Measurements from ENCODE around the gene SPEN.
"Not testable (repeated sequence)": the region's sequence is repeated elsewhere in the genome, so short reads cannot be mapped to it uniquely, and the experiment has no call there.

SPEN gene

DNA sequence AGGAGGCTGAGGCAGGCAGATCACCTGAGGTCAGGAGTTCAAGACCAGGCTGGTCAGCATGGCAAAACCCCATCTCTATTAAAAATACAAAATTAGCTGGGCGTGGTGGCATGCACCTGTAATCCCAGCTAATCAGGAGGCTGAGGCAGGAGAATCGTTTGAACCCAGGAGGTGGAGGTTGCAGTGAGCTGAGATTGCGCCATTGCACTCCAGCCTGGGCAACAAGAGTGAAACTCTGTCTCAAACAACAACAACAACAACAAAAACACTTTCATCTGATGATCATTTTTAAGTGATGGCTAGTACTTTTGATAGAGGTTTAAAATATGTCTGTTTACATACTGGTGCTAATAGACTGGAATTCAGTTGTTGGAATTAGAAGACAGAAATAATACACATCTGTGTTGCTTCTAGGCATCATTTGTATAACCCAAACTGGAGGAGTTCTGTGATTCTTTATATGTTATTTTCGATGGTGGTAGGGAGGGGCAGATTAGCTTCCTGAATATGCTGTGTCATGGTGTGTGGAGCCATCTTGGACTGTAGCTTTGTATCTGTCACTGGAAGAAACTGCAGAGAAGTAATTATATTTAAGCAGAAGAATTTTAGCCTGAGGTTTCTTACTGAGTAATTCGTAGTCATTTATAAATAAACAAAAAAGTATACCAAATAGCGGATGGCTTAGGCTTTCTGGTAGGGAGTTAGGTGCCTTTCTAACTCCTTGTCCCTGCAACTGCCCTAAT is 45.5 kb downstream of the SPEN start:
- DNase-seq (ENCODE audit: low read depth, low spot score) = not testable (repeated sequence)

- DNase-seq (ENCODE audit: low read depth, low spot score) = no peak
Measured at GRCh38 chr1:15895233-15895632, 47.7 kb downstream of the SPEN start.

GRCh38 chr1:15896841-15897610 is 49.5 kb downstream of the SPEN start:
- not testable (repeated sequence) for DNase-seq (ENCODE audit: low read depth, low spot score)

DNA sequence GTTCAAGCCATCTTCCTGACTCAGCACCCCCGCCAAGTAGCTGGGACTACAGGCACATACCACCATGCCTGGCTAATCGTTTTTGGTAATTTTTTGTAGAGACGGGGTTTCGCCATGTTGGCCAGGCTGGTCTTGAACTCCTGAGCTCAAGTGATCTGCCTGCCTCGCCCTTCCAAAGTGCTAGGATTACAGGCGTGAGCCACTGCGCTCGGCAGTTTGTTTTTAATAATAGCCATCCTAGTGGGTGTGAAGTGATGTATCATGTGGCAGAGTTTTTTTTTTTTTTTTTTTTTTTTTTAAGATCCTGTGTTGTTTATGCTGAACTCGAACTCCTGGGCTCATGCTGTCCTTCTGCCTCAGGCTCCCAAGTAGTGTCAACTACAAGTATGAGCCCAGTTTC is 51.8 kb downstream of the SPEN start:
- DNase-seq (ENCODE audit: low read depth, low spot score) = no peak

DNA sequence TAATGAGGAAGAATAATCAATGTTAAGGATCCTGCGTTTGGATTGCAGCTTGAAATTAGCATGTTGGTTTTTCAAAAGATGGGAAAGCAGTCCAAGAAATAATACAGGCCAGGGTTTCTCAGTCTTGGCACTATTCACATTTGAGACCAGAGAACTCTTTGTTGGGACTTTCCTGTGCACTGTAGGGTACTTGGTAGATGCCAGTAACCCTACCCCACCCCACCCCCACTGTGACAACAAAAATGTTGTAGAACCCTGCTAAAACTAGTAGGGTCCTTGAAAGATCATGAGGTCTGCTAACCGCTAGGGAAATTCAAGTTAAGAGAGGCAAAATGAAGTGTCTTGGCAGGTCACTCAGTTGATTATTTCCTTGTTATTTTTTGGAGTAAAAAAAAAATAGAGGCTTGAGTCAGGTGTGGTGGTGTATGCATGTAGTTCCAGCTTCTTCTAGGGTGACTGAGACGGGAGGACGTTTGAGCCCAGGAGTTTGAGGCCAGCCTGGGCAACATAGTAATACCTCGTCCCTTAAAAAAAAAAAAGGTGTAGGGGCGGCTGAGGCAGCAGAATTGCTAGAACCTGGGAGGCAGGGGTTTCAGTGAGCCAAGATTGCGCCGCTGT is 53.3 kb downstream of the SPEN start:
- DNase-seq (ENCODE audit: low read depth, low spot score) = no peak

- DNase-seq (ENCODE audit: low read depth, low spot score) = no peak
Measured at GRCh38 chr1:15902882-15903281, 55.4 kb downstream of the SPEN start.

DNA sequence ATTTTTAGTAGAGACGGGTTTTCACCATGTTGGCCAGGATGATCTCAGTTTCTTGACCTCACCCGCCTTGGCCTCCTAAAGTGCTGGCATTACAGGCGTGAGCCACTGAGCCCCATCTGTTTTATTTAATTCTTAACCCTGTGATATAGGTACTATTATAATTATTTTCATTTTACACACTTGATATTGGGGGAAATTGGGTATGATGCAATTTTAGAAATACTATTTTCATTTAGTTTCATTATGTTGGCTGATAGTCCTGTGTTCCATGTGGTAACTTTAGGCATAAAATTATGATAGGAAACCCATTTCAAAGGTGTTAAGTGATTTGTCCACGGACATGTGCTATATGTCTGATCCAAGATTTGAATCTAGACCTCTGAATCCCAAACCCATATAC is 61.1 kb downstream of the SPEN start:
- no peak for DNase-seq (ENCODE audit: low read depth, low spot score)

DNA sequence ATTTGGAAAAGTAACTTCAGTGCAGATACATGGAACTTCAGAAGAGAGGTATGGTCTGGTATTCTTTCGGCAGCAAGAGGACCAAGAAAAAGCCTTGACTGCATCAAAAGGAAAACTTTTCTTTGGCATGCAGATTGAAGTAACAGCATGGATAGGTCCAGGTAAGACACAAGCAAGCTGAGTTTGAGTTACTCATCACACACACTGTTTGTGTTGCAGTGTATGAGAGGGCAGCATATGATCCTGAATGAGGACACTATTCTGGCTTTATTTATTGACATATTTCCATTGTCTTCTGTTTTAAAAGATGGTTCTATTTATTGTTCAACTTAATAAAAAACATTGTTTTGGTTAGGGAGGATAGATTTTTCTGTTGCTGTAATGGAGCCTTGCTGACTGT is 63.6 kb downstream of the SPEN start:
- no peak for DNase-seq (ENCODE audit: low read depth, low spot score)

DNA sequence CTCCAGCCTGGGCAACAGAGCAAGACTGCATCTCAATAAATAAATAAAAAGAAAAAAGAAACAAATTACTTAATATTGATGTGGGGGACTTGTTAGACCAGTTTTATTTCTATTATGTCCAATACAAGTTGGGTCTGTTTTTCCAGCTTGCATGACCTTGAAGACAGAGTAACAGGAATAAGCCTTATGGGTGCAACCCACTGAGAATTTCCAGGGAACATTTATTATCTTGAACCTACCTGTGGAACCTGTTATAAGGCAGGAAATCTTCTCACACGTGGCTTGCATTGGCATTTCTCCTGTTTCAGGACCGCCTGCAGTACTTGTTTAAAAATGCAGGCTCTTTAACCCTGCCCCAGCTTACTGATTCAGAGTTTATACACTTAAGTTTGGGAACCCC is 64.4 kb downstream of the SPEN start:
- no peak for DNase-seq (ENCODE audit: low read depth, low spot score)

- DNase-seq (ENCODE audit: low read depth, low spot score) = not testable (repeated sequence)
Measured at GRCh38 chr1:15913607-15914006, 66.1 kb downstream of the SPEN start.

GRCh38 chr1:15915991-15916390 is 68.5 kb downstream of the SPEN start:
- no peak for DNase-seq (ENCODE audit: low read depth, low spot score)

GRCh38 chr1:15916417-15916816 is 68.9 kb downstream of the SPEN start:
- DNase-seq (ENCODE audit: low read depth, low spot score) = no peak

- DNase-seq (ENCODE audit: low read depth, low spot score) = no peak
Measured at GRCh38 chr1:15916916-15917315, 69.4 kb downstream of the SPEN start.

- DNase-seq (ENCODE audit: low read depth, low spot score) = no peak
Measured at GRCh38 chr1:15918962-15919715, 71.6 kb downstream of the SPEN start.

GRCh38 chr1:15923241-15923640 is 75.7 kb downstream of the SPEN start:
- DNase-seq (ENCODE audit: low read depth, low spot score) = no peak

DNA sequence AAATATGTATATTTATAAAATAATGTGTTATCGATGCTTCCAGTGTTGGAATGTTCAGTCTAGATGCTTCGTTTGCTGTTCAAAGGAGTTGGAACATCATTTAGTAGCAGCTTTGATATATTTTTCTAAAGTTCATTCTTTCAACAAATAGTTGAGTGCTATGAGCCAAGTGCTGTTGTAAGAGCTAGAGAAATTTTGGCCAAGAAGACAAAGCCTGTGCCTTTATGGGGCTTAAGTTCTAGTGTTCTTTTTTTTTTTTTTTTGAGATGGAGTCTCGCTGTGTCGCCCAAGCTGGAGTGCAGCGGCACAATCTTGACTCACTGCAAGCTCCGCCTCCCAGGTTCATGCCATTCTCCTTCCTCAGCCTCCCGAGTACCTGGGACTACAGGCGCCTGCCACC is 78.9 kb downstream of the SPEN start:
- not testable (repeated sequence) for DNase-seq (ENCODE audit: low read depth, low spot score)

- DNase-seq (ENCODE audit: low read depth, low spot score) = no peak
Measured at GRCh38 chr1:15928971-15929965, 81.8 kb downstream of the SPEN start.

- DNase-seq (ENCODE audit: low read depth, low spot score) = no peak
Measured at GRCh38 chr1:15931401-15931800, 83.9 kb downstream of the SPEN start.

DNA sequence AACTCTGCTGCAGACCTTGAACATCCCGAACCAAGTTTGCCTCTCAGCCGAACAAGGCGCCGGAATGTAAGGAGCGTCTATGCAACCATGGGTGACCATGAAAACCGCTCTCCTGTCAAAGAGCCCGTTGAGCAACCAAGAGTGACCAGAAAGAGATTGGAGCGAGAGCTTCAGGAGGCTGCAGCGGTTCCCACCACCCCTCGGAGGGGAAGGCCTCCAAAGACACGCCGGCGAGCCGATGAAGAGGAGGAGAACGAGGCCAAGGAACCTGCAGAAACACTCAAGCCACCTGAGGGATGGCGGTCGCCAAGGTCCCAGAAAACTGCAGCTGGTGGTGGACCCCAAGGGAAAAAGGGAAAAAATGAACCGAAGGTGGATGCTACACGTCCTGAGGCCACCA is 84.4 kb downstream of the SPEN start:
- no peak for DNase-seq (ENCODE audit: low read depth, low spot score)

DNA sequence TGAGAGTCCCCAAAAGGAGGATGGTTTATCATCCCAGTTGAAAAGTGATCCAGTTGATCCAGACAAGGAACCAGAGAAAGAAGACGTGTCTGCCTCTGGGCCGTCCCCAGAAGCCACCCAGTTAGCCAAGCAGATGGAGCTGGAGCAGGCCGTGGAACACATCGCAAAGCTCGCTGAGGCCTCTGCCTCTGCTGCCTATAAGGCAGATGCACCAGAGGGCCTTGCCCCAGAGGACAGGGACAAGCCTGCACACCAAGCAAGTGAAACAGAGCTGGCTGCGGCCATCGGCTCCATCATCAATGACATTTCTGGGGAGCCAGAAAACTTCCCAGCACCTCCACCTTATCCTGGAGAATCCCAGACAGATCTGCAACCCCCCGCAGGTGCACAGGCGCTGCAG is 85.1 kb downstream of the SPEN start:
- no peak for DNase-seq (ENCODE audit: low read depth, low spot score)

DNA sequence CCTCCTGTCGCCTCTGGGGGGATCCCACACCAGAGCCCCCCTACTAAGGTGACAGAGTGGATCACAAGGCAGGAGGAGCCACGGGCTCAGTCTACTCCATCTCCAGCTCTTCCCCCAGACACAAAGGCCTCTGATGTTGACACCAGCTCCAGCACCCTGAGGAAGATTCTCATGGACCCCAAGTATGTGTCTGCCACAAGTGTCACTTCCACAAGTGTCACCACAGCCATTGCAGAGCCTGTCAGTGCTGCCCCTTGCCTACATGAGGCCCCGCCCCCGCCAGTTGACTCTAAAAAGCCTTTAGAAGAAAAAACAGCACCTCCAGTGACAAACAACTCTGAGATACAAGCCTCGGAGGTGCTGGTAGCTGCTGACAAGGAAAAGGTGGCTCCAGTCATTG is 86.2 kb downstream of the SPEN start:
- no peak for DNase-seq (ENCODE audit: low read depth, low spot score)
